ENCODE data around the gene ERP44.

ERP44 gene

DNA sequence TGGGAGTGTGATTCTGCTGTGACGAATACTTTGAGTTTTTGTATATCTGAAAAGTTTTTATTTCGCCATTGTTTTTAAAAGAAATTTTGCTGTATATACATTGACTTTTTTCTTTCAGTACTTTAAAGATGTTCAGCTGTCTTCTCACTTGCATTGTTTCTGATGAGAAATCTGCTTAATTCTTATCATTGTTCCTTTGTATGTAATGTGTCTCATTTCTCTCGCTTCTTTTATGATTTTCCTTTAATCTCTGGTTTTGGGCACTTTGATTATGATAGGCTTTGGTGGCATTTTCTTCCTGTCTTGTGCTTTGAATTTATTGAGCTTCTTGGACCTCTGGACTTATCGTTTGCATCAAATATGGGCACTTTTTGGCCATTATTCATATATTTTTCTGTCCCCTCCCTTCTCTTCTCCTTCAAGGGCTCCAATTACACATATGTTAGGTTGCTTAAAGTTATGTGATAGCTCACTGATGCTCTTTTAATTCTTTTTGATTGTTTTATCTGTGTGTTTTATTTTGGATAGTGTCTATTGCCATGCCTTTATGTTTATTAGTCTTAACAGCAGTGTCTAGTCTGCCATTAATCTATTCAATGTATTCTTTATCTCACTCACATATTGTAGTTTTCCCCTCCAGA lies 161.7 kb downstream of the ERP44 start:
- no peak for DNase-seq (ENCODE audit: low spot score)

DNA sequence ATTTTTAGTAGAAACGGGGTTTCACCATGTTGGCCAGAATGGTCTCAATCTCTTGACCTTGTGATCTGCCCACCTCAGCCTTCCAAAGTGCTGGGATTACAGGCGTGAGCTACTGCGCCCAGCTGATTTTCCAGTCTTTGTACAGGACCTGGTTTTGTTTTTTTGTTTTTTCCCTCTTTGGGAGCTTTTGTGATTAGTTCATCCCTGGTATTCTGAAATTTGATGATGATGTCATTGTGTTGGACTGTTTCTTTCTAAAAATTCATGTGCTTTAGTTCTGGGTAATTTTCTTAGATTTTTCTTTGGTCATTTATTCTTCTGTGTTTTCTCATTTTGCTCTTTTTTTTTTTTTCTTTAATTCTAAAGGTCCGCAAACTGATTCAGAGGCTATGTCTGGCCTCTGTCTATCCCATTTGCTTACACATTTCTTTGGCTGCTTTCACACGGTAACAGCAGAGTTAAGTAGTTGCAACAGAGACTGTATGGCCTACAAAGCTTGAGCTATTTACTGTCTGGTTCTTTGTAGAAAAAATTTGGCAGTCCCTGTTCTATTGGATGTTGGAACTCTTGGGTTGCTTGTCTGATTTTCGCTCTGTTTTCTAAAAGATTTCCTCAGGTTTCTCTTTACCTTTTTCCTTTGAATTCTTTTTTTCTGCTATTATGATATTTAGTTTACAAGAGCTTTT lies 167.5 kb downstream of the ERP44 start:
- no peak for DNase-seq (ENCODE audit: low spot score)

DNA sequence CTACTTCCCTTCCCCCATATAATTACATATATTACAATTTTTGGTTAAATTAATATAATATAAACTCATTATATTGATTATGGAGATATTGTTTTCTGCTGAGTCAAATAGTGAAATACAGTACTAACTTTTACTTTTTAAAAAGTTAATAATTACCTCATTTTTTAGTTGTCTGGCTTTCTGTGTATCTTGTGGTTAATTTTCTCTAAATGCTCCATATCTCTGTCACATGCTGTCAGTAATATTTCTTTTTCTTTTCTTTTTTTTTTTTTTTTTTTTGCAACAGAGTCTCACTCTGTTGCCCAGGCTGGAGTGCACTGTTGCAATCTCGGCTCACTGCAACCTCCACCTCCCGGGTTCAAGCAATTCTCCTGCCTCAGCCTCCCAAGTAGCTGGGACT lies 169.1 kb downstream of the ERP44 start:
- DNase-seq (ENCODE audit: low spot score) = no peak
